T-helper 17 cell (primary cell): Measurements from ENCODE around the gene TSN. TPM values are rescaled to one million over a fixed set of nuclear protein-coding genes. Genes with fewer than 3 reads are reported as not detected.
A peak's percentile ranks its signal among the peaks of the same experiment; 100 is the strongest.
"Not testable (repeated sequence)": the region's sequence is repeated elsewhere in the genome, so short reads cannot be mapped to it uniquely, and the experiment has no call there.

Experiments used
- ATAC-seq: fragments of 150-1000 bp; cut with Tn5 transposase; 2 replicates; pipeline ENCODE4 v1.10.0; 2021; ENCODE audit warnings: mild to moderate bottlenecking, moderate library complexity
- DNase-seq, 3 donors: peaks; one replicate each; pipeline versions ENCODE4 v3.0.0 to v3.0.0-alpha.2; 2020 to 2021
- H3K9me3 ChIP-seq: one replicate; pipeline ENCODE4 v1.7.0; 2013; ENCODE audit warnings: low read length, mild to moderate bottlenecking; ENCODE audit not compliant: control insufficient read depth, poor library complexity, severe bottlenecking
- H3K27ac Mint-ChIP-seq: one replicate; pipeline ENCODE4 v1.8.0; 2022; ENCODE audit warnings: mild to moderate bottlenecking, moderate library complexity, mixed read lengths
- H3K27me3 Mint-ChIP-seq: one replicate; pipeline ENCODE4 v1.8.0; 2022; ENCODE audit warnings: mixed read lengths
- H3K36me3 Mint-ChIP-seq: one replicate; pipeline ENCODE4 v1.8.0; 2022; ENCODE audit warnings: low read depth, mixed read lengths
- H3K4me1 Mint-ChIP-seq: one replicate; pipeline ENCODE4 v1.8.0; 2022; ENCODE audit warnings: mild to moderate bottlenecking, mixed read lengths
- H3K4me3 Mint-ChIP-seq: one replicate; pipeline ENCODE4 v1.8.0; 2022; ENCODE audit warnings: mild to moderate bottlenecking, moderate library complexity, mixed read lengths
- total RNA-seq, 4 donors: library from RNA in 2 of 4; stranded (reverse) in 2 of 4; gene quantifications; one replicate each; pipeline ENCODE4 v1.2.3 and lab custom pipeline; 2022 to 2026

The TSN gene
- 10 to 100 TPM; 37.0 to 55.9 TPM for total RNA-seq
- total RNA-seq (lab: John Stamatoyannopoulos, UW): 58.5 to 70.3 reads per million in 2 donors

- DNase-seq (peak; percentile 96 to 97 (median 97)), ATAC-seq (peak; percentile 99)
- peak within 1 kb of the TSS; percentile 97 for H3K27ac Mint-ChIP-seq
Measured at GRCh38 chr2:121755237-121756111, at the start of gene TSN. Gene TSN (plus strand): TSS chr2:121755651. CDS start chr2:121755780, 129 bp downstream.

GRCh38 chr2:121705958-121706357 lies 49.5 kb upstream of the TSN start:
- H3K4me1 Mint-ChIP-seq: peaks cover 2% of the 10 kb centered on the region

More at GRCh38 chr2:121755237-121756111, at the start of gene TSN:
- Mint-ChIP-seq H3K27me3 (no peaks in the 10 kb centered on the region), H3K4me3 (peak within 1 kb of the TSS; percentile 99), H3K4me1 (peaks cover 20% of the 10 kb centered on the region), H3K36me3 (no peaks in the 10 kb centered on the region)
- H3K9me3 ChIP-seq: no peaks in the 10 kb centered on the region

GRCh38 chr2:121707344-121707919 lies 48.0 kb upstream of the TSN start:
- ATAC-seq (no peak), DNase-seq (no peak)
- no peaks in the 10 kb centered on the region for H3K27me3 Mint-ChIP-seq
- no peak overlapping the region for H3K4me3 Mint-ChIP-seq
- no peaks in the 10 kb centered on the region for H3K36me3 Mint-ChIP-seq
- no peaks in the 10 kb centered on the region for H3K9me3 ChIP-seq
- no peaks in the 10 kb centered on the region for H3K4me1 Mint-ChIP-seq
- no peak overlapping the region for H3K27ac Mint-ChIP-seq

More at GRCh38 chr2:121705958-121706357, 49.5 kb upstream of the TSN start:
- Mint-ChIP-seq H3K4me3 (no peak overlapping the region), H3K36me3 (no peaks in the 10 kb centered on the region), H3K27ac (no peak overlapping the region), H3K27me3 (no peaks in the 10 kb centered on the region)
- ATAC-seq (no peak), DNase-seq (no peak)
- H3K9me3 ChIP-seq: no peaks in the 10 kb centered on the region

GRCh38 chr2:121707920-121708361 lies 47.5 kb upstream of the TSN start:
- H3K9me3 ChIP-seq: no peaks in the 10 kb centered on the region
- Mint-ChIP-seq H3K4me1 (no peaks in the 10 kb centered on the region), H3K4me3 (no peak overlapping the region), H3K27ac (no peak overlapping the region), H3K36me3 (no peaks in the 10 kb centered on the region), H3K27me3 (no peaks in the 10 kb centered on the region)
- DNase-seq (no peak), ATAC-seq (no peak)

GRCh38 chr2:121709776-121710469 lies 45.5 kb upstream of the TSN start:
- no peaks in the 10 kb centered on the region for H3K9me3 ChIP-seq
- Mint-ChIP-seq H3K4me3 (no peak overlapping the region), H3K27ac (no peak overlapping the region), H3K36me3 (peaks cover 2% of the 10 kb centered on the region), H3K27me3 (peaks cover 4% of the 10 kb centered on the region), H3K4me1 (peaks cover 4% of the 10 kb centered on the region)
- ATAC-seq: no peak
- no peak for DNase-seq

GRCh38 chr2:121710470-121711170 lies 44.8 kb upstream of the TSN start:
- DNase-seq (no peak), ATAC-seq (no peak)
- H3K27me3 Mint-ChIP-seq: peaks cover 4% of the 10 kb centered on the region
- peaks cover 2% of the 10 kb centered on the region for H3K36me3 Mint-ChIP-seq
- peaks cover 4% of the 10 kb centered on the region for H3K4me1 Mint-ChIP-seq
- peak overlapping the region; percentile 79 for H3K27ac Mint-ChIP-seq
- H3K4me3 Mint-ChIP-seq: no peak overlapping the region
- no peaks in the 10 kb centered on the region for H3K9me3 ChIP-seq

GRCh38 chr2:121711481-121711880 lies 44.0 kb upstream of the TSN start:
- H3K9me3 ChIP-seq, H3K36me3 Mint-ChIP-seq, H3K27me3 Mint-ChIP-seq, H3K4me3 Mint-ChIP-seq, H3K4me1 Mint-ChIP-seq, H3K27ac Mint-ChIP-seq, ATAC-seq, DNase-seq: not testable (repeated sequence)

- Mint-ChIP-seq H3K27me3 (peaks cover 4% of the 10 kb centered on the region), H3K27ac (no peak overlapping the region), H3K4me3 (no peak overlapping the region), H3K4me1 (peaks cover 8% of the 10 kb centered on the region), H3K36me3 (peaks cover 2% of the 10 kb centered on the region)
- H3K9me3 ChIP-seq: no peaks in the 10 kb centered on the region
- DNase-seq (no peak), ATAC-seq (no peak)
Measured at GRCh38 chr2:121716126-121716525, 39.3 kb upstream of the TSN start.

- H3K27ac Mint-ChIP-seq: no peak overlapping the region
Measured at GRCh38 chr2:121717529-121717928, 37.9 kb upstream of the TSN start.

GRCh38 chr2:121721926-121722325 lies 33.5 kb upstream of the TSN start:
- peaks cover 4% of the 10 kb centered on the region for H3K4me1 Mint-ChIP-seq
- H3K4me3 Mint-ChIP-seq: no peak overlapping the region
- H3K36me3 Mint-ChIP-seq: no peaks in the 10 kb centered on the region
- ATAC-seq: no peak
- H3K27me3 Mint-ChIP-seq: no peaks in the 10 kb centered on the region
- peak overlapping the region; percentile 37 for H3K27ac Mint-ChIP-seq
- H3K9me3 ChIP-seq: no peaks in the 10 kb centered on the region
- no peak for DNase-seq

More at GRCh38 chr2:121717529-121717928, 37.9 kb upstream of the TSN start:
- Mint-ChIP-seq H3K27me3 (peaks cover 4% of the 10 kb centered on the region), H3K36me3 (peaks cover 2% of the 10 kb centered on the region), H3K4me1 (peaks cover 8% of the 10 kb centered on the region), H3K4me3 (no peak overlapping the region)
- no peaks in the 10 kb centered on the region for H3K9me3 ChIP-seq
- DNase-seq: no peak
- no peak for ATAC-seq

GRCh38 chr2:121722479-121722878 lies 33.0 kb upstream of the TSN start:
- Mint-ChIP-seq H3K27ac (peak overlapping the region; percentile 37), H3K4me3 (no peak overlapping the region), H3K27me3 (no peaks in the 10 kb centered on the region), H3K4me1 (peaks cover 4% of the 10 kb centered on the region), H3K36me3 (peaks cover 3% of the 10 kb centered on the region)
- ATAC-seq: no peak
- no peaks in the 10 kb centered on the region for H3K9me3 ChIP-seq
- no peak for DNase-seq

- no peaks in the 10 kb centered on the region for H3K9me3 ChIP-seq
- Mint-ChIP-seq H3K27ac (no peak overlapping the region), H3K36me3 (peaks cover 5% of the 10 kb centered on the region), H3K4me3 (no peak overlapping the region), H3K4me1 (peaks cover 4% of the 10 kb centered on the region), H3K27me3 (no peaks in the 10 kb centered on the region)
- DNase-seq: no peak
- no peak for ATAC-seq
Measured at GRCh38 chr2:121723316-121723715, 32.1 kb upstream of the TSN start.
